NT2/D1 (cell line): ENCODE measurements around the gene PKP4.
A peak's percentile ranks its signal among the peaks of the same experiment; 100 is the strongest.

ENCODE experiments used
- DNase-seq: peaks from one replicate; pipeline ENCODE4 v3.0.0-alpha.2; 2011; ENCODE audit warnings: low read depth, low spot score
- H3K27me3 ChIP-seq: 2 replicates; pipeline ENCODE4 v1.6.0; 2011; ENCODE audit warnings: mild to moderate bottlenecking; ENCODE audit not compliant: insufficient read length, insufficient read depth
- H3K36me3 ChIP-seq: 2 replicates; pipeline ENCODE4 v1.6.1; 2011; ENCODE audit warnings: mild to moderate bottlenecking, low read length, mixed read lengths; ENCODE audit not compliant: insufficient read depth, insufficient read length
- H3K4me1 ChIP-seq: 2 replicates; pipeline ENCODE4 v1.5.1; 2011; ENCODE audit not compliant: insufficient read depth, insufficient read length
- H3K4me3 ChIP-seq: 2 replicates; pipeline ENCODE4 v1.5.1; 2011; ENCODE audit warnings: low read depth; ENCODE audit not compliant: insufficient read length
- H3K9ac ChIP-seq: 2 replicates; pipeline ENCODE4 v1.6.0; 2011; ENCODE audit warnings: low read depth; ENCODE audit not compliant: insufficient read length
- H3K9me3 ChIP-seq: 2 replicates; pipeline ENCODE4 v1.5.1; 2011; ENCODE audit warnings: mild to moderate bottlenecking, low read length; ENCODE audit not compliant: insufficient read depth
- SUZ12 ChIP-seq: IDR thresholded peaks from 2 replicates; pipeline ENCODE4 v1.6.1; 2011; ENCODE audit not compliant: insufficient read length, insufficient read depth; ENCODE audit errors: extremely low read depth
- YY1 ChIP-seq: IDR thresholded peaks from 2 replicates; pipeline ENCODE4 v1.6.1; 2011; ENCODE audit not compliant: insufficient read length, insufficient read depth
- ZNF274 ChIP-seq: IDR thresholded peaks from 2 replicates; pipeline ENCODE4 v1.6.1; 2011; ENCODE audit warnings: mild to moderate bottlenecking, low read depth, low read length

The PKP4 gene

DNA sequence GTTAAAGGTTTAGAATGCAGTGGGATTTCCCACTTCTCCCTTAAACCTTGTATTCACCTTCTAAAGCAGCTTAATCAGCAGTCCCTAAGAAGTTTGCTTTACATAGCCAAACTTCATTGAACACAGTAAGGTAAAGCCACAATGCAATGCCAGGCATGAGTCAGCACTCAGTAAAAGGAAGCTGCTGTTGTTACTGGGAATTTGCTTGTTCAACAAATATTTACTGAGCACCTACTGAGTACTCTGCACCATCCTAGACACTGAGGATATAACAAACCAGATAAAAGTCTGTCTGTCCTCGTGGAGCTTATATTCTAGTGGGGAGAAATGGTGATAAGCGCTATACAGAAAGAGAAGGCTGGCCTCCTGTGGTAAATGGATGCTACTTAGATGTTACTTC, 162.7 kb downstream of the PKP4 start:
- H3K4me3 ChIP-seq, result no peak overlapping the region
- no peaks in the 10 kb centered on the region for H3K4me1 ChIP-seq
- H3K9ac ChIP-seq, result no peak overlapping the region
- no peaks in the 10 kb centered on the region for H3K27me3 ChIP-seq
- no peak for TF ChIP-seq SUZ12
- no peak for TF ChIP-seq YY1
- TF ChIP-seq ZNF274, result no peak
- H3K36me3 ChIP-seq, result peaks cover 42% of the 10 kb centered on the region
- peak; percentile 5 for DNase-seq
- no peaks in the 10 kb centered on the region for H3K9me3 ChIP-seq

DNA sequence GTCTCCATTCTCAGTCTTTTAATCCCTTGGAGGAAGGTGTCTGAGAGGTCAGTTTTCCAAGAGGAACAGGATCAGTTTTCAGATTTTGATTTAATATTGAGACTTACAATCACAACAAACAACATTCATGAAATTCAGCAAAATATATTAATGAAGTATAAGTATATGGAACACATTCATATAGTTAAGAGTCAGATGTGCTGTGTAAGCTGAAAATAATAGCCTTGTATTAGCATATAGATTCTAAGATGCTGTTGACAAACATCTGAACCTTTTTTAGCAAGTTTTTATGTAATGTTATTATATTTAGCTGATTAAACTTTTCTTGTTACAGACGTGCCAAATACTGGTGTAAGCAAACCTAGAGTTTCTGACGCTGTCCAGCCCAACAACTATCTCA, 163.9 kb downstream of the PKP4 start:
- Histone ChIP-seq H3K36me3 (peaks cover 52% of the 10 kb centered on the region), H3K4me1 (no peaks in the 10 kb centered on the region), H3K4me3 (no peak overlapping the region), H3K9me3 (no peaks in the 10 kb centered on the region), H3K9ac (no peak overlapping the region), H3K27me3 (no peaks in the 10 kb centered on the region)
- no peak for DNase-seq
- TF ChIP-seq YY1, result no peak
- TF ChIP-seq SUZ12, result no peak
- no peak for TF ChIP-seq ZNF274

DNA sequence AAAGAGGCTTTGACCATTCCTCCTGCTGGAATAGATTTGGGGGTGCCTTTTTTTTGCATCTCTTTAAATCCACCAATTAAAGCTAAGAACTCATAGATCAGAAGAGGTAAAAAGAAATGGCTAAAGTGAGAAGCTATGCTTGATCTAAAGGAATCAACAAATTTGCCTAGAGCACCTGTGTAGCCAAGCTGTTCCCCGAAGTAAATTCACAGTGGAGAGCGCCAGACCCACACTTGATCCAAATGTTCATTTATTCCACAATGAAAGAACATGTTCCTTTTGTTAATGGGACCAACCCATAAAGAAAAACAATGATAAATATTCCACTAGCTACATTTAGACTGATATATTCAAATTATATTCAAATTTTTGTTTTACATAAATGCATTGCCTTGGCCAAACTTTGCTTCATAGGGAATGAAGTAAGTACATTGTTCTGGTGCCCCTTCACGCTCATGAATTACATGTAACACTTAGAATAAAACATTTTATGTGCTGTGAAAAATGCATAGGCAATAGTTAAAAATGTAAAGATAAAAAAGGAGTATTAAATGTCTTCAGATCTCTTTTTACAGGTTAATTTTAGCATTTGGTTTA, 167.4 kb downstream of the PKP4 start:
- H3K36me3 ChIP-seq, result peaks cover 51% of the 10 kb centered on the region

DNA sequence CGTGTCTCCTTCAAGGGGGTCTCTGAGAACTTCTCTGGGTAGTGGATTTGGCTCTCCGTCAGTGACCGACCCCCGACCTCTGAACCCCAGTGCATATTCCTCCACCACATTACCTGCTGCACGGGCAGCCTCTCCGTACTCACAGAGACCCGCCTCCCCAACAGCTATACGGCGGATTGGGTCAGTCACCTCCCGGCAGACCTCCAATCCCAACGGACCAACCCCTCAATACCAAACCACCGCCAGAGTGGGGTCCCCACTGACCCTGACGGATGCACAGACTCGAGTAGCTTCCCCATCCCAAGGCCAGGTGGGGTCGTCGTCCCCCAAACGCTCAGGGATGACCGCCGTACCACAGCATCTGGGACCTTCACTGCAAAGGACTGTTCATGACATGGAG, 168.2 kb downstream of the PKP4 start:
- no peak for DNase-seq
- Histone ChIP-seq H3K9ac (no peak overlapping the region), H3K36me3 (peaks cover 53% of the 10 kb centered on the region), H3K4me3 (no peak overlapping the region), H3K27me3 (no peaks in the 10 kb centered on the region), H3K4me1 (no peaks in the 10 kb centered on the region), H3K9me3 (no peaks in the 10 kb centered on the region)
- TF ChIP-seq SUZ12, result no peak
- TF ChIP-seq YY1, result no peak
- no peak for TF ChIP-seq ZNF274

More for the DNA sequence above, 167.4 kb downstream of the PKP4 start:
- no peak for TF ChIP-seq YY1
- TF ChIP-seq SUZ12, result no peak
- no peak for TF ChIP-seq ZNF274
- Histone ChIP-seq H3K9ac (no peak overlapping the region), H3K4me3 (no peak overlapping the region), H3K9me3 (no peaks in the 10 kb centered on the region), H3K4me1 (no peaks in the 10 kb centered on the region), H3K27me3 (no peaks in the 10 kb centered on the region)
- no peak for DNase-seq

GRCh38 chr2:158629116-158629515, 172.4 kb downstream of the PKP4 start:
- Histone ChIP-seq H3K4me3 (no peak overlapping the region), H3K9me3 (no peaks in the 10 kb centered on the region), H3K27me3 (no peaks in the 10 kb centered on the region), H3K36me3 (peaks cover 50% of the 10 kb centered on the region), H3K4me1 (no peaks in the 10 kb centered on the region), H3K9ac (no peak overlapping the region)
- no peak for DNase-seq
- TF ChIP-seq ZNF274 (no peak), YY1 (no peak), SUZ12 (no peak)

DNA sequence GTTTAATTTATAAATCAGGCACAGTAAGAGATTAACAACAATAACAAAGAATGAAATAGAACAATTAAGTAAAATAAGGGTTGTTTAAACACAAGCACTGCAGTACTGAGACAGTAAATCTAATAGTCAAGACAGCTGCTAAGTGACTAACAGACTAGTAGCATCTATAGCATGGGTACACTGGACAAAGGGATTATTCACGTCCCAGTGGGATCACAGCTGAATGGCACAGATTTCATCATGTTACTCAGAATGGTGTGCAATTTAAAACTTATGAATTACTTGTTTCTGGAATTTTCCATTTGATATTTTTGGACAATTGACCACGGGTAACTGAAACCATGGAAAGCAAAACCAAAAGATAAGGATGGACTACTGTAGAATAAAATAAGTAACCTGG, 176.5 kb downstream of the PKP4 start:
- Histone ChIP-seq H3K36me3 (peaks cover 46% of the 10 kb centered on the region), H3K9me3 (no peaks in the 10 kb centered on the region), H3K27me3 (no peaks in the 10 kb centered on the region), H3K9ac (no peak overlapping the region), H3K4me3 (no peak overlapping the region), H3K4me1 (no peaks in the 10 kb centered on the region)
- no peak for TF ChIP-seq YY1
- no peak for TF ChIP-seq ZNF274
- TF ChIP-seq SUZ12, result no peak
- no peak for DNase-seq

DNA sequence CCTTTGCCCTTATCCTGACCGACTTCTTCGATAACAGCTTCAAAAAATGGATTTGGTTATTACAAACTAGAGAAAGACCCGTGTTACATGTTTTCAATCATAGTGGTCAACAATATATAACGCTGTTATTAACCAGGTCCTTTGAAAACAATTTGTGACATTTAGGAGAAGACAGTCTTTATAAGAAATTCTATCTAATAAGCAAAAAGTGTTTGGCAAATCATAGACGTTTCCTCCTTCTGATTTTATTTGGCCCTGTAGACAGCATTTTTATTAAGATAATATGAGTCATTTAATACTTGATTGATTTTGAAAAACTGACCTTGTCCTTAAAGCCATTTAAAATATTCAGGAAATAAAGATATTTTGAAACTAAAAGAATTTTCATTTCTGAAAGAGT, 177.9 kb downstream of the PKP4 start:
- Histone ChIP-seq H3K9ac (no peak overlapping the region), H3K27me3 (no peaks in the 10 kb centered on the region), H3K4me3 (no peak overlapping the region), H3K9me3 (no peaks in the 10 kb centered on the region), H3K36me3 (peaks cover 52% of the 10 kb centered on the region), H3K4me1 (no peaks in the 10 kb centered on the region)
- TF ChIP-seq YY1, result no peak
- TF ChIP-seq ZNF274, result no peak
- TF ChIP-seq SUZ12, result no peak
- DNase-seq, result no peak
